Stimulated activated CD4-positive, alpha-beta T cell treated with anti-CD3 and anti-CD28 coated beads, Interleukin-4, amount 100 ng/mL, for 1 hour (primary cell): ENCODE data around the gene TBC1D22A.
"Not testable (repeated sequence)": the region's sequence is repeated elsewhere in the genome, so short reads cannot be mapped to it uniquely, and the experiment has no call there.

Experiments
- DNase-seq: peaks from one replicate; pipeline ENCODE4 v3.0.0-alpha.2; 2020

The TBC1D22A gene

DNA sequence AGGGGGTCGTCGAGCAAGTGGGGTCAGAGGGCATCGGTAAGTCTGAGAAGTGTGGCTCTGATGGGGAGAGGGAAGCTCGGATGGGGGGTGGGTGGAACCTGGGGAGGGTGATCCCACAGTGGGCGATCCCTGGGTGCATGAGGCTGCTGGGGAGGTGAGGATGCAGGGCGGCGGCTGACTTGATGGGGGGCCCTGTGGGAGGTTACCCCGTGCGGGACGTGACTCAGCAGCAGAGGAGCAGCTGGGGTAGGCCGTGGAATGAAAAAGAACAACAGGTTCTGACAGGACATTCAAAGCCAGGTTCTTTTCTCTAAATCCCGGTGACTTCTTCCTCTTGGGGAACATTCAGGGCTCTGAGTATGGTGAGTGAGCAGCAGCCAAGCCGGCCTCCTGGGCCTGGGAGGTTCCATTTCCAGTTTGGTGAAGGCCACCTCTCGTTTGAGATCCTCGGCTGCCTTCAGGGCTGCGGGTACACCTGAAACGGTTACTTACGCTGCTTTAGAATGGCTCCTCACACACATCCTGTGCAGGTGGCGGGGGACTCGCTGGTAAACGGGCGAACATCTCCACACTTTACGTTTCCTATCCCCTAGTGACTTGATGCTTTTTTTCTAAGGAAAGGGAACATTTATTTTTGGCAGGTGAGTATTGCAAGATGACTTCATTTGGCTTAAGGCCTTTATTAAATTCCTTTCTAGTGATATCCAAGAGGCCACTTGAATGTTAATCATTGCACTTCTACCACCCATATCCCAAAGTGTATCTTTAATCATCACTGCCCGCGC lies 278.2 kb downstream of the TBC1D22A start:
- DNase-seq: no peak

DNA sequence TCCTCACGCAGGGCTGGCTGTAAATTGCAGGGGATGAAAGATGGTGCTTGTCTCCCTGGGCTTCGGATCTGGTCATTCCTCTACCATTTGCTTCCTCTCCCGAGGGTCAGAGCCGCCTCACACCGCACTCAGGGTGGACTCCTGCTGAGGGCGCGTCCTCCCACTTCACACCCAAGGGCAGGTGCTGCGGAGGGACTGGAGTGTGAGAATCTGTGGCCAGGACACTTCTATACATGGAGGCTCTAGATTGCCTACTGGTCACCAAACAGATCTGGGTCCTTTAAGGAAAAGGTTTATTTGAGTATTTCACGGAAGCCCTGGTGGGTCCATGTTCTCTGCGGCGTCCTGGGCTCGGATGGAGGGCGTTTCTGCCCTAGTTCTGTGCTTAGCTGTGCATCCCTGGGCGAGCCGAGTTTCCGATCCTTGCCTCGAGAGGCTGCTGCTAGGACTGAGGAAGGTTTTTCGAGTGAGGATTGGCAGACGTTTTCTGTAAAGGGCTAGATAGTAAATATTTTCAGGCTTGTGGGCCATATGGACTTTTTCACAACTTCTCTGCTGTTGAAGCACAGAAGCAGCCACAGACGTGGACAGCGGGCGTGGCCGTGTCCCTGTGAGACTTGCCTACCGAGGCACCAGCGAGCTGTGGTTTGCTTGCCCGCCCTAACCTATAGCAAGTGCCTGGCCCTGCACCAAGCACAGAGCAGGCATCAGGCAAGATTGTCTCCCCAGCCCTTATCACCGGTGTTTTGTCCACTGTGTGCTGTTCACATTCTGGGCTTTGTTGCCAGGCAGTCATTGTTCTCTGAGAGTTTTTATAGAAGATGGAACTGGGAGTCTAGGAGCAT lies 279.0 kb downstream of the TBC1D22A start:
- no peak for DNase-seq

DNA sequence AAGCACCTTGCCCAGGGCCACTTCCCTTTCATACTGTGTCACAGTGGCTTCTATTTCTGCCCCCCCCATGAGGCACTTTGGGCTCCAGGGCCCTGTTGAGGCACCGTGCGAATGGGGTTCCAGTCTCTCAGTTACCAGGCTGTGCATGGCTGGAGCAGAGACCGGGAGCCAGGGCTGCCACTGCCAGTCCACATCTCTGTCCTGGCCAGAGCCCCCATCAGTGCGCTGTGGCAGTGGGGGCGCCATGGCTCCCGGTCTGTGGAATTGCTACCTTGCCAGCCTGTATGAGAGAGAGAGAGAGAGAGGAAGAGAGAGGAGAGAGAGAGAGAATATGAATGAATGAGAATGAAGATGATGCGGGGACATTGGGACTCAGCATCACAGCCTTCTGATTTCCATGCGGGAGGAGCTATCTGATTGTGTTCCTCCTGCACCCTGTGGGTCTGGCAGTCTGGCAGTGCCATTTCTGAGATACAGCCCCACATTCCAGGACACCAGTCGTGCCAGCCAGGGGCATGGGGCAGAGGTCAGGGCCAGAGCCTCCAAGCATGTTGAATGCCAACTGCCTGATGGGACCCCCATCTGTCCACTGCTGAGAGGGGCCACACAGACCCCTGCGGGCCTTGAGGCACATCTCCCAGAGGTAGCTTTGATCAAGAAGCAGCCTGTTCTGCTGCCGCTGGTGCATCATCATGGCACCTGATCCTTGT lies 279.8 kb downstream of the TBC1D22A start:
- DNase-seq: no peak

DNA sequence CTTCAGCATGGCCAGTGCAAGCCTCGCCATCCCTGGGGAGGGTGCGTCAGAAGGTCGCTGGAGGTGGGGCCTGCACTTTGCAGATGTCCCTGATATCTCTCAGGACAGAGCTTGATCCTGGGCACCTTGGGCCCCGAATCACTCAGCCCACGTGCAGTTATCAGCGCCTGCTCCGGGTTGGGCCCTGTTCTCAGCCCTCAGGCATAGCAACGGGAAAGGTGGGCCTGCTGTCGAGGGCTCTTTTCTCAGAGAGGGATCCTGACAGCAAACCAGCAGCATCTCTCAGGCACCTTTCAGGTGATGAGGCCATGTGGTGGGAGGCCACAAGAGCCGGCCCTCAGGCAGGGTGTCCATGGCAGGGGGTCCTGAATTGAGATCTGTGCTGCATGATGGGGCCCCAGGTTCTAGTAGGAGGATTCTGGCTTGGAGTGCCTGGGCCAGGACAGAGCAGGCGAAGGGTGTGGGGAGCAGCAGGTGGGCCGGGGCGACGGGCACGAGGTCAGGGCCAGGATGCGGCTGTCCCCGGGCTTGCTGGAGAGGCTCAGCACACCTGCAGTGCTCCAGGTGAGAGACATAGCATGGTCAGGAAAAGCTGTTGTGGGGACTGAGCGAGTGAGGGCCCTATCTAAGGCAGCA lies 280.5 kb downstream of the TBC1D22A start:
- no peak for DNase-seq

DNA sequence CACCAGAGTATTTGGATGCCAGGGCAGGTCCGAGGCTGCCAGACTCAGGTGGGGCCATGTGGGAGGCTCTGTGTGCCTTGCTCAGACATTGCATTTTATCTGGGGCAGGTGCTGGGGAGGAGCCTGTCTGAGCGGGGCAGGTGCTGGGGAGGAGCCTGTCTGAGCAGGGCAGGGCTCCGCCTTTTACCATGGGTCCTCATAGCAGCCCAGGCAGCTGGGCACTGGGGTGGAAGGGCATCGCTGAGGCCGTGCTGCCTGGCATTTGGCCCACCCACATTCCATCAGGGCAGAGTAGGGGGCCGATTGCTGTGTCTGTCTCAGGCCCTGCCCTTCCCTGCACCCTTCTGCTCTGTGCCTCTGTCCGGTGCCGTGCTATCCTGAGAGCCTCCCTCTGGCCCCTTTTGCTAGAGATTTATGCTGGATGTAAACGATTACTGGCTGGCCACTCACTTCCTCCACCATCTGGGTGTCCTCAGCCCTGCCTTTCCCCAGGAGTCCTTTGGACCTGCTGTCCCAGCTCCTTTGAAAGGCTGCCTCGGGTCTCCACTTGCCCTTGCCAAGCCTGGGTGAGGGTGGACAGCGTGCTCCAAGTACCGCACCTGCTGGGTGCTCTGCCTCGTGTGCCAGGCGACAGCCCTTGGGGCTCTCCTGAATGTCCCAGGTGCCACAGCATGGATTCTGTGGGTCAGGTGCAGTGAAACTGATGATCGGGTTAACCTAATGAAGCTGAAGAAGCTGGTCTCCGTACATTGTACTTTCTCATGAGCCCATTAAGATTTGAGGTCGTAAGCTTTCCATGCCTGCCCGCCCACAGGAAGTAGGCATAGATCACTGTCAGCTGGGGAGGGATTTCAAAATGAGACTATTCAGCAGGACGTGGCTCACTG lies 281.6 kb downstream of the TBC1D22A start:
- DNase-seq: no peak

DNA sequence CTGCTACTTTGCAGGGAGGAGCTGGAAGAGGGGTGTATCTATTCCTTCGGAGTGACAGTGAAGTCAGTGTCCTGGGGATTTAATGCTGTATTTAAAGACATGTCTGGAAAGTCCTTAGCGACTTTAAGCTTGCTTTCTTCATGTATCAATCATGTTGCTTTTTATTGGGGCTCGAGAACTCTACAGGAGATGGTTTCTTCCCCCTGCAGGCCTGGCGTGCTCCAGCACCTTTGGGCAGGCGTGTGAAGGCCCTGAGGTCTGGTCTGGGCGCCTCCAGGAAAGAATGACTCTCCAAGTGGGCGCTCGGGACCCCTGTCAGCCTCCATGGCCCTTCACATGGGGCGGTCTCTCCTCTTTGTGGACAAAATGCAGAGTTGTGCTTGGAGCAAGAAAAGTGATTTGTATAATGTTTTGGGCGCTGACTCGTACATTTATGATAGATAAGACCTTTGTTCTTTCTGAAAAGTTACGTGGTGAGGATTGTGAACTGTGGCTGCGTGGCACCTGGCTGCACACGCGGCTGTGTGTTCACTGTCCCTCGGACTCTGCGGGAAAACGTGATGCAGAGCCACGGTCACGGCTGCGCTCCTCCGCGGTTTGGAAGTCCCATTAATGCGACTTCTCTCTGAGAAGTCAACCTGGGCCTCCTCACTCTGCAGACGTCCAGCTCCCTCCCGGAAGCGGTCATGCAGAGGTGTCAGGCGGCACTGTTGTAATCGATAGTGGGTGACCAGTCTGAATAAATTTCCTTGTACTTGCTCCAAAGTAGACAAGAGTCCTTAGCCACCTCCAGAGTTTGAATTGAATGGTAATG lies 282.5 kb downstream of the TBC1D22A start:
- DNase-seq: no peak

DNA sequence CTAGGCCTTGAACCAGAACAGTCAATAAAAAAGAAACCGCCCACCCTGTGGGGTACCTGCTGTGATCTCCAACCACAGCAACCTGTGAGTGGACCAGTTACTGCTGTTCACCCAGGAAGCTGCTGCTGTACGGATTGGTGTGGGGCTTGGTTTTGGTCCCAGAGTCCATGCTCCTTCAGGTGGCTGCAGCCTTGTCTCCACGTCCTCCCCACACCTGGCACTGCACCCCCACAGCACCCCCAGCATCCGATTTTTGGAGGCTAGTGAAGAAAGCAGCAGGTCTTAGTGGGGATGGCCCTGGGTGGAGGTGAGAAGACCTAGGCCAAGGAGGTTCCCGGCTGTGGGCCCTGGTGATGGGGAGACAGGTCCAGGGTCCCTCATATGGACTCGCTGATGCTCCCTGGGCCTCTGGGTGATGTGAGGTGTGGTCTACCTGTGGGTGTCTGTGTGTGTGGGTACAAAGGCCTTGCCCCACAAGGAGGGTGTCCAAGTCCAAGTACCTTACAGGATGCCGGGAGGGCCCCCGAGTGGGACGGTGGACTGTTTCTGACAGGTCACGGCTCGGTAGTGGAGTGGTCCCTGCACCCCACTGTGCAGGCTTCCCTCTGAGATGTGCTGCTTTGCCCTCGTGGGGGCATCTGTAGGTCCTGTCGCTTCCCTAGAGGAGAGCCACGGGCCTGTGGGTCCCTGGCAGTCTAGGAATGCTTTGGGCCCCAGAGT lies 283.4 kb downstream of the TBC1D22A start:
- no peak for DNase-seq

DNA sequence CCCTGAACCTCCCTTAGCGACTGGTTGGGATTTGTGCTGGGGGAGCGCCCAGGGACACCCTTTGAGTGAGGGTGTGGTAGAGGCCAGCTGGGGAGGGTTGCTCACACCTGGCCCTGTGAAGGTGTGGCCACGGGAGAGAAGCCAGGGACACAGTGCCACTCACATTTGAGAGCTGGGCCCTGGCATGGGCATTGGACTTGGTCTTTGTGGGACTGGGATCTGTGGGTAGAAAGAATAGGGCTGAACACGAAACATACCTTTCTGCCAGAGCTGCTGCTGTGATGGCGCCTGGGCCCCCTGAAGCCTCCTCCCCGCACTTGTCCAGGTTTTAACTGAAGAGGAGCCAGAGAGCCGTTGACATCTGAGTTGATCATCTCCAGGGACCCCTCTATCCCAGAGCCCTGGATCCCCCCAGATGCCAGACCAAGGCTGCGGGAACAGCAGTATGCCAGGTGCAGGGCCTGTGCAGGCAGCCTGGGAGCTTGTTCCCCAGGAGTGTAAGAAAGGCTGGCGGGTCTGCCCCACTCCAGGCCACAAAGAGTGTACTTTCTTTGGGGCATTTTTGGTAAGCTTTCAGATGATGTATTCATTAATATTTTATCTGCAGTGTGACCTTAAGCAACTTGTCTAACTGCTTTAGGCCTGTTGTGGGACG lies 284.1 kb downstream of the TBC1D22A start:
- no peak for DNase-seq

DNA sequence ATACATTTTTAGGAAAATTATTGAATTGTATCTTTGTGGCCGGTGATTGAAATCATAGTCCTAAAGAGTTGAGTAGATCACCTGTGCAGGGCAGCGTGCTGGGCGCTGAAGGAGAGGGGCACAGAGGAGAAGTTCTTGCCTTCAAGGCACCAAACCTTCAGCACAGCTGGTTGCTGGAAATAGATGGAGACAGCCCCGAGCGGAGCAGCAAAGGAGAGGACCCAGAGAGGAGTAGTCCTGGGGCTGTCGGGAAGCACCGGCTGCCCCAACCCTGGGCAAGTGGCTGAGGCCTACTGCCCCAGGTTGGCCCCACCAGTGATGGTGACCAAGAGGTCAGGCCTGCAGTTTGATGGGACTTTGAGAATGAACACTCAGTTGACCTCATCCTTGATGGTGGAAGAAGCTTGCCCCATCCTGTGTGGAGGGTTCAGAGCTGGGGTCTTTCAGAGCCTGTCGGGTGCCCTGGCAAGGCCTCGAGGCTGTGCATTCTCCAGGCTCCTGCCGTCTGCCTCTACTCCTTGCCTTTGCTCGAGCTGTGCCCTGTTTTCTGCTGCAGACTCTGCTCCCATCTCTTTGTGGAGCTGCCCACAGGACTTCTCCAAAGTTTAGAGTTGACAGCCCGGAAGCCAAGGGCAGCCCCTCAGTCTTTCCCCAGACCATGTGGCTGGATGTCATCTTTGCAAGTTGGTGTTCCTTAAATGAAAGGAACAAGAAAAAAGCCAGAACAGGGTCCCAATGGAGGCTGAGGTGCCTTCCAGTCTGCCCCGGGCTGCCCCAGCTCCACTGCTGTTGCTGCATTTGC lies 285.1 kb downstream of the TBC1D22A start:
- DNase-seq: no peak

DNA sequence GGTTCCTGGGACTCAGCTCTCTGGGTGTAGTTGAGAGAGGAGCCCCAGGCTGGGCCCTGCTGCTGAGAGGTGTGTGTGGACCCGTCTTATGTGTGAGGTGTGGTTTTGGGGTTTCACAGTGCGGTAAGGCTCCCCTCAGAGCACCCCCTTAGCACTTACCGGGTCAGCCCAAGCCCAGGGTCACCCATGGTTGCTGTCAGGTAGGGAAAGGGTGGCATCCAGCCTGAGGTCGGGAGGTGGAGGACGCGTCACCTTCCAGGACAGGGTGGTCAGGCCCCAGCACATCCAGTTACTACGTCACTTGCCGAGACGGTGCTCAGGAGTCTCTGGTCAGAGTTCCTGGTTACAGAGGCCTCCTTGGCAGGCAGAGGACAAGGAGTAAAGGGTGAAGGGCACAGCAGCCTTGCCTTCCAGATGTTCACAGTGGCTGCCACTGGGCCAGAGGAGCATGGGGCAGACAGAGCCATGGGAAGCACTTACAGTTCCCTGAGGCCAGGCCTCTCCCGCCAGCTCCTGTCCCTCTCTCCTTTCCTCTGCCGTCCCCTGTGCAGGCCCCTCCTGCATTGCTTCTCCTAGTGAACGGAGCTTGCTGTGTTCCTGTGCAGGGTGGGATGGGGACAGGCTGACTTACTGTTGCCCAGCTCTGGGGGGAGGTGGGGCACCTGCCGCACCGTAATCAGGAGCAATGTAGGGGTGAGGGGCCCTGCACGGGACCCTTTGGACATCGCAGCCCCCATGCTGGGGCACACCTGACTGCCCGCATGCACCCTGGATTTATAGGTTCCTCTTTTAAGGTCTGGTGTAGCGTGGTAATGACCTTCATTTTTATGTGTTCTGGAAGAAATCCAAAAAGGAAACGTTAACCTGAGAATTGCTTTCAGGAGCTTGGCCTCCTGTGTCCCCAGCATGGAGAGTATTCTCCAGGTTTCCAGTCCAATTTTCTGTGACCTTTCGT lies 285.9 kb downstream of the TBC1D22A start:
- DNase-seq: no peak

DNA sequence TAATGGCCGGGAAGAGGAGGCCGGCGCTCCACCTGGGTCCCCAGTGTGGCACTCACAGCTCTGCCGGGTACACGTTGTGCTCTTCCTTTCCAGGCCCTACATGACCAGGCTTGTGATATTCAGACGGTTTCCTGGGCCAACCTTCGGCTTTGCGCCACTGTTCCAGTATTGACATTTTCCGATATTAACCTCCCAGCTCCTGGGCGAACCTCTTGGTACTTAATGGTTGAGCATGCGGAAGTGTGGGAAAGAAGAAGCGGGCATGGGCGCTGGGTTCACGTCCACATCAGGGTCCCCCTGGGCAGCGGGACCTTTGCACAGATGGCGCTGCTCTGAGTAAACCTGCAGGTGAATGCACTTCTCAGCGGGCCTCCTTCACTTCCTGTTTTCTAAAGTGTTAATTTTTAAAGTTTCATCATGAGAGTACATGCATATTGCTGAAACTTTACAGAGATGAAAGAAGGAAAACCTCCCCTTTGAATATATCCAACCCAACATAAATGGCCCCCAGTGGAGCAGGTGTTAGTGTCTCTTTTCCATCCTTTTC lies 286.7 kb downstream of the TBC1D22A start:
- DNase-seq: no peak

DNA sequence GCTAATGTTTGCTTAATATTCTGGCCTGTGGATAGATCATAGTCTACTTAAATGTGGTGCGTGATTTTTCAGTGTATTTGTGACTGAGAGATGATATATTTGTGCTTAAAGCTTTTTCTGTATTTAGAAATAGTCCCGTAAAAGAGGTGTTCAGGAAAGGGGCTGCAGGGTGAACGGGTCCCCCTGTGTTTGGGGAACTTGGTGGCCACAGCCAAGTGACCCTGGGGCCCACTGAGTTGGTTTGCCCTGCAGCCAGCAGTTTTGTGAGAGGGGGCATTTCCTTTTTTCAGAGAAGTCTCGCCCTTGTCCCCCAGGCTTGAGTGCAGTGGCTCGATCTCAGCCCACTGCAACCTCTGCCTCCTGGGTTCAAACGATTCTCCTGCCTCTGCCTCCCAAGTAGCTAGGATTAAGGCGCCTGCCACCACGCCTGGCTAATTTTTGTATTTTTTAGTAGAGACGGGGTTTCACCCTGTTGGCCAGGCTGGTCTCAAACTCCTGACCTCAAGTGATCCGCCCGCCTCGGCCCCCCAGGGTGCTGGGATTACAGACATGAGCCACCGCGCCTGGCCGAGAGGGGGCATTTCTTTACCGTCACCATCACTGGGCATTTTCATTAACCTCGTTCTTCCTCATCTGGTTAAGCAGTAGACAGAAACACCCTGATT lies 287.4 kb downstream of the TBC1D22A start:
- not testable (repeated sequence) for DNase-seq

DNA sequence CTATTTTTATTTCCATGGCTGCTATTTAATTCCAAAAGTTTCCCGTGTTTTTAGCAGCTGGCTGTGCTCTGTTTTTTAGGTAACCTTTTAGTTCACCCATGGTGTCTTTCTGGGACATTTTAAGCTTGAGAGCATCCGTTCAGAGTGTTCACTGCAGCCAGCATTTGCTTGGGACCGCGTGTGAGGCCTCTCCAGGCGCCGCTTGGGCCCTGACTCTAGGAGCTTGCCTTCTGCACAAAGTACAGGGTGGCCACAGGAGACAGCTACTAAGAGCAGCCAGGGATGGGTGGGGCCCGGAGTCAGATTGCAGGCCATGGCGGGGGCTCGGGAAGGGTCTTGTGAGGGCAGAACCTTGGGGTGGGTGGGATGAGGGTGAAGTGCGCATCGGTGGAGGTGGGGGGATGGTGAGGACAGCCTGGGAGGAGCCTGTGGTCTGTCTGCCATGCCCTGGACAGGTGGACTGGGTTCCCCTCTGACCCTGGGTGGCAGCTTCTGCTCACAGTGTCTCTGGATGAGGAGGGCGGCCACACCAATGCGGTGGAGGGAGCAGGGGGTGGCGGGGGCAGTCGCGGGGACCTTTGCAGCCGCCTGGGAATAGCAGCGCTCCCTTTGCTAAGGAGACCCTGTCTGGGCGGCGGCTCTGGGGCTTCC lies 288.1 kb downstream of the TBC1D22A start:
- no peak for DNase-seq

DNA sequence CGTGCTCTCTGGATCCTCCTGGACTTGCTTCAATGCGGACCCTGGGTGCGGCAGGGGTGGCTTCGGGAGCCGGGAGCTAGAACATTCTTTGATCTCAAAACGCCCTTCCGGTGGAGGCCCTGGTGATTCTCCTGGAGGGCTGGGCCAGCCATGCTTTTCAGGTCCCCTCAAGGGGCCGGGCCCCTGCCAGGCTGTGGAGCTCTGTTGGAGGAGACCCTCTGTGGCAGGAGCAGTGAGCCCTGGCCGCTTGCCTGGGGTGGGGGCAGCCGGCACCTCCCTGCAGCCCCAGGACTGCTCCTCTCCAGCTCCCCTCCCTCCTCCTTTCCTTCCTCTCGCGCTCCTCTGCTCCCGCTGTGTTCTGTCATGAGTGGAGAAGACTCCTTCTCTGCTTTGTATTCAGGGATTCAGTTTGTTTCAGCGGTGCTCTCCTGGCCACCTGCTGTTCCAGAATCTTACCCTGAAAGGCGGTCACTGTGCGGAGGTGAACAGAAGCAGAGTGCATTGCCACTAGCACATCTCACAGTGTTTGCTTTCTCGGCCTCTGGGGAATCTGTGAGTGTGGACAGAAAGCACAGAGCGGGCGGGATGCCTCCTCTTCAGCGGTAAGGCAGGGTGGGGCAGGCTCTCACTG lies 289.1 kb downstream of the TBC1D22A start:
- DNase-seq: no peak

DNA sequence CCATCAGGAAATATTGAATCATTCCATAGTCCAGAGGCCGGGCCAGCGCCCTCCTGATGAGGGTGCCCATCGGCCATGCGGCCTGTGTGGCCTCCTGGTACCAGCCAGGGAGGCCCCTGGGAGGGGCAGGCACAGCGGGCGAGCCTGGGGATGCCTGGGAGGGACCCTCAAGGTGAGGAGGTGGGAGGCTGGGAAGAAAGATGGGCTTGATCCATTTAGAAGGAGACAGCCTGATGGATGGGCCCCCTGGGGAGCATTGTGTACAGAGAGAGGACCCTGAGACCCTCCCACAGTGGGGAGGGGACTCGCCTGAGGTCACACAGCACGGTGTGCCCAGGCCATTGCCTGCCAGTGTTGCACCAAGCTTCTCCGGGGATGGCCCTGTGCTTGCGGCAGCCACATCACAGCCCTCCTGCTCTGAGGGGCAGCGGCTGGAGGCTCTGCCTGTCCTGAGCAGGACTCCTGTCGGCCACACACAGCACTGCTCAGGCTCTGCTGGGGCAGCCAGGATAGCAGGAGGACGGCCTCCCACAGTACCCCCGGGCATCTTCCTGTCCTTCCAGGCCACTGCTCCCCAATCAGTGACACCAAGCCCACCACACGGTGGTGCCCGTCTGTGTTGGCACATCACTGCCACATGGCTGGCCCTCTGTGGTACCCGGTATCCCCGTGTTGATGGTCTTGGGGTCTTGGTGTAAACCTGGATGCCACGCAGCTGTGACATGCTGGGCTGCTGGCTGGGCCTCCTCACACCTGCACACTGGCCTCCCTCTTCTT lies 290.0 kb downstream of the TBC1D22A start:
- DNase-seq: no peak
